ENCODE measurements around the gene FOXM1.

DNA sequence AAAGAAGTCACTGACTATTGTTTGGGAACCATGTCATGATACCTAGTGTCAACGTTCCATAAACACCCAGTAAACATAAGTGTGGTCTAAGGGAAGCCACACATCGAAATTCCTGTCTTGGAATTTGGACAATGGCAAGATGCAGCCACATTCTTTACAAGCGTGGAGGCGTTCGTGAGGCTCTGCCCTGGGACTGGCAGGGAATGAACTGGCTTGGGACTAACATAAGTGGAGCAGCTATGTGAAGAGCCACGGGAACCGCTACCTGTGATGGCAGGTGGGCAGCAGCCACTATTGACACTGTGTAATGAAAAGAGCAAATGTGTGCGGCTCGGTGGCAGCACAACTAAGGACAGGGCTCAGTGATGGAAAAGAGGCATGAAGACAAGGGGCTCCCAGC, 32.2 kb downstream of the FOXM1 start:
- TF ChIP-seq GATA2 (IDR thresholded peaks at IDR 0.05; ENCODE audit: low read depth, low read length) (no peak), GATA3 (IDR thresholded peaks at IDR 0.05; ENCODE audit: low read depth, low read length) (no peak)

Measured in SH-SY5Y (cell line).